HG02885 (cell line): ENCODE results near the gene USP17L11.
"Not testable (repeated sequence)": the region's sequence is repeated elsewhere in the genome, so short reads cannot be mapped to it uniquely, and the experiment has no call there.

Experiments used
- ATAC-seq: cut with Tn5 transposase; IDR thresholded peaks from one replicate; pipeline ENCODE4 v1.9.1; 2021; ENCODE audit warnings: mild to moderate bottlenecking; ENCODE audit not compliant: unreplicated experiment, poor library complexity

Gene USP17L11

GRCh38 chr4:9215105-9215504 is at the start of gene USP17L11:
TSS of gene USP17L11 (plus strand) at chr4:9215405. CDS start at chr4:9215405, 0 bp downstream.
- ATAC-seq: not testable (repeated sequence)

GRCh38 chr4:9165990-9166389 is 49.2 kb upstream of the USP17L11 start:
- not testable (repeated sequence) for ATAC-seq

- ATAC-seq: not testable (repeated sequence)
These were observed 45.3 kb upstream of the USP17L11 start, which contains the start of gene FAM90A26 for GRCh38 chr4:9169791-9170459. TSS of gene FAM90A26 (plus strand) at chr4:9170409. CDS start at chr4:9173173, 2,764 bp downstream.

GRCh38 chr4:9210357-9210756 is 4.8 kb upstream of the USP17L11 start, which contains the start of gene USP17L10:
TSS of gene USP17L10 (plus strand) at chr4:9210657. CDS start at chr4:9210657, 0 bp downstream.
- not testable (repeated sequence) for ATAC-seq

- ATAC-seq: not testable (repeated sequence)
These were observed 504 bp upstream of the USP17L11 start for GRCh38 chr4:9214701-9215100.

GRCh38 chr4:9219852-9220251 is 4.6 kb downstream of the USP17L11 start, which contains the start of gene USP17L12:
TSS of gene USP17L12 (plus strand) at chr4:9220152. CDS start at chr4:9220152, 0 bp downstream.
- not testable (repeated sequence) for ATAC-seq

- ATAC-seq: not testable (repeated sequence)
These were observed 9.4 kb downstream of the USP17L11 start, which contains the start of gene USP17L13 for GRCh38 chr4:9224596-9224995. TSS of gene USP17L13 (plus strand) at chr4:9224896. CDS start at chr4:9224896, 0 bp downstream.

GRCh38 chr4:9230249-9230648 is 15.0 kb downstream of the USP17L11 start:
- not testable (repeated sequence) for ATAC-seq

GRCh38 chr4:9234085-9234484 is 18.9 kb downstream of the USP17L11 start, which contains the start of gene USP17L15:
TSS of gene USP17L15 (plus strand) at chr4:9234385. CDS start at chr4:9234385, 0 bp downstream.
- not testable (repeated sequence) for ATAC-seq

GRCh38 chr4:9238461-9238860 is 23.3 kb downstream of the USP17L11 start:
- ATAC-seq: not testable (repeated sequence)

GRCh38 chr4:9243579-9243978 is 28.4 kb downstream of the USP17L11 start, which contains the start of gene USP17L17:
TSS of gene USP17L17 (plus strand) at chr4:9243879. CDS start at chr4:9243879, 0 bp downstream.
- ATAC-seq: not testable (repeated sequence)

GRCh38 chr4:9247953-9248680 is 32.9 kb downstream of the USP17L11 start, which contains the start of gene USP17L18:
TSS of gene USP17L18 (plus strand) at chr4:9248630. CDS start at chr4:9248630, 0 bp downstream.
- ATAC-seq: not testable (repeated sequence)

GRCh38 chr4:9253078-9253477 is 37.9 kb downstream of the USP17L11 start, which contains the start of gene USP17L19:
TSS of gene USP17L19 (plus strand) at chr4:9253378. CDS start at chr4:9253378, 0 bp downstream.
- not testable (repeated sequence) for ATAC-seq

GRCh38 chr4:9257824-9258223 is 42.6 kb downstream of the USP17L11 start, which contains the start of gene USP17L20:
TSS of gene USP17L20 (plus strand) at chr4:9258124. CDS start at chr4:9258124, 0 bp downstream.
- not testable (repeated sequence) for ATAC-seq

GRCh38 chr4:9262572-9262971 is 47.4 kb downstream of the USP17L11 start, which contains the start of gene USP17L21:
TSS of gene USP17L21 (plus strand) at chr4:9262872. CDS start at chr4:9262872, 0 bp downstream.
- not testable (repeated sequence) for ATAC-seq
